Thymus (tissue), 11 donors: ENCODE measurements around the gene ADAMTS3. TPM values are rescaled to one million over a fixed set of nuclear protein-coding genes. Genes with fewer than 3 reads are reported as not detected.

Source experiments
- DNase-seq, 9 donors: peaks; one replicate each; pipeline ENCODE4 v3.0.0-alpha.2; 2013; ENCODE audit warnings: low spot score in 9 of 9, low read depth in 6 of 9, missing footprints in 1 of 9
- H3K27ac ChIP-seq, 2 donors: one replicate each; pipeline ENCODE4 v1.5.1; 2013; ENCODE audit warnings: control low read depth in 1 of 2, low read depth in 1 of 2, low read length in 1 of 2, mild to moderate bottlenecking in 1 of 2, moderate library complexity in 1 of 2
- H3K27me3 ChIP-seq, 2 donors: one replicate each; pipeline ENCODE4 v1.5.1; 2013; ENCODE audit warnings: low read length in 1 of 2; ENCODE audit not compliant: control insufficient read depth in 2 of 2, insufficient read depth in 1 of 2
- H3K36me3 ChIP-seq, 2 donors: one replicate each; pipeline ENCODE4 v1.5.1; 2013; ENCODE audit warnings: low read length in 1 of 2, mild to moderate bottlenecking in 1 of 2, moderate library complexity in 1 of 2; ENCODE audit not compliant: control insufficient read depth in 2 of 2, insufficient read depth in 2 of 2
- H3K4me1 ChIP-seq, 2 donors: one replicate each; pipeline ENCODE4 v1.5.1; 2013; ENCODE audit warnings: low read length in 2 of 2; ENCODE audit not compliant: control insufficient read depth in 2 of 2, insufficient read depth in 2 of 2
- H3K4me3 ChIP-seq, 2 donors: one replicate each; pipeline ENCODE4 v1.5.1; 2013; ENCODE audit warnings: low read length in 2 of 2, control low read depth in 1 of 2, mild to moderate bottlenecking in 1 of 2
- H3K9me3 ChIP-seq, 2 donors: one replicate each; pipeline ENCODE4 v1.5.1; 2013; ENCODE audit warnings: low read length in 1 of 2, mild to moderate bottlenecking in 1 of 2; ENCODE audit not compliant: control insufficient read depth in 2 of 2, insufficient read depth in 1 of 2
- WGBS: extraction: QIAGEN DNeasy Blood & Tissue Kit; methylation state at CpG from one replicate; pipeline ENCODE4 v1.1.7; 2013; 5-methylcytosine and 5-hydroxymethylcytosine counted together
- polyA plus RNA-seq: library from polyadenylated mRNA; stranded (reverse); fragments of 200-250 nt; gene quantifications from one replicate; pipeline ENCODE4 v1.2.3, GENCODE V29; 2013
- total RNA-seq: library from RNA; stranded (reverse); fragments of 120-200 nt; gene quantifications from one replicate; pipeline ENCODE4 v1.2.4, GENCODE V29; 2013
- donor health status: healthy.

Gene ADAMTS3
- total and polyA plus RNA-seq, 2 donors = 1.1 to 1.8 TPM

GRCh38 chr4:72383439-72383838 is 185.6 kb downstream of the ADAMTS3 start:
- Histone ChIP-seq H3K4me1 (no peaks in the 10 kb centered on the region), H3K4me3 (no peak overlapping the region), H3K36me3 (no peaks in the 10 kb centered on the region), H3K27ac (no peak overlapping the region), H3K9me3 (no peaks in the 10 kb centered on the region), H3K27me3 (no peaks in the 10 kb centered on the region)
- DNase-seq = no peak
- WGBS = 96% methylated on average over 3 of the region's 3 CpGs

GRCh38 chr4:72378901-72379300 is 190.1 kb downstream of the ADAMTS3 start:
- Histone ChIP-seq H3K36me3 (no peaks in the 10 kb centered on the region), H3K4me3 (no peak overlapping the region), H3K27ac (no peak overlapping the region), H3K27me3 (no peaks in the 10 kb centered on the region), H3K4me1 (no peaks in the 10 kb centered on the region), H3K9me3 (no peaks in the 10 kb centered on the region)
- no peak for DNase-seq
- WGBS = 91% methylated on average over 2 of the region's 2 CpGs

GRCh38 chr4:72377491-72378194 is 191.4 kb downstream of the ADAMTS3 start:
- DNase-seq = no peak
- no peak overlapping the region for H3K27ac ChIP-seq
- no peaks in the 10 kb centered on the region for H3K36me3 ChIP-seq
- no peak overlapping the region for H3K4me3 ChIP-seq
- H3K9me3 ChIP-seq = no peaks in the 10 kb centered on the region
- H3K27me3 ChIP-seq = no peaks in the 10 kb centered on the region
- no peaks in the 10 kb centered on the region for H3K4me1 ChIP-seq
- 94% methylated on average over 5 of the region's 5 CpGs for WGBS

GRCh38 chr4:72376901-72377300 is 192.1 kb downstream of the ADAMTS3 start:
- H3K4me1 ChIP-seq = no peaks in the 10 kb centered on the region
- H3K27ac ChIP-seq = no peak overlapping the region
- H3K4me3 ChIP-seq = no peak overlapping the region
- H3K27me3 ChIP-seq = no peaks in the 10 kb centered on the region
- no peak for DNase-seq
- no peaks in the 10 kb centered on the region for H3K36me3 ChIP-seq
- no peaks in the 10 kb centered on the region for H3K9me3 ChIP-seq

DNA sequence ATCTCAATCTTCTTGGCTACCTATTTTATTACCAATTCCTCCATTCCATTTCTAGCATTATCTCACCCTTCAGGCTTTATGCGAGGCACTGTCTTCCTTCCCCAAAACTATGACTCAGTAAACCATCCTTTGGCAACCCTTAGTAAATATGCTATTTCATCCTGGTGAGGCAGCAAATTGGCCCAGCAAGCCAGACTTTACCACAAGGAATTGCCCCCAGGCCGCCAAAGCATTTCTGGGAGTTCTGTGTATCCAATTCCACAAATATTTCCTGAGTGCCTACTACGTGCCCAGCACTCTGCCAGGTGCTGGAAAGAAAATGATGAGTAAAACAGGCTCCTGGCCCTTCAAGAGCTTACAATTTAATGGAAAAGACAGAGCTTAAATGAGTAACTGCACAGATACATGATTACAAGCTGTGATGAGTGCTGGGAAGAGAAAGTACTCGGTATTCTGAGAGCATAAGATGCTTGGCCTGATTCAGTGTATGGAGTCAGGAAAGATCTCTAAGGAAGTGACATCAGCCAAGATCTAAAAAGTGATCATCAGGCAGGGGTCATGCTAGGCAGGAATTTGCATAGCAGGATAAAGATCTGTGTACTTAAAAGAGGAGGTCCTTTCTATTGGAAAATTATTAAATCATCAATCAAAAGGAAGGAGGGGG is 193.8 kb downstream of the ADAMTS3 start:
- 54% methylated on average over 4 of the region's 4 CpGs for WGBS
- no peak for DNase-seq
- Histone ChIP-seq H3K36me3 (no peaks in the 10 kb centered on the region), H3K4me3 (no peak overlapping the region), H3K4me1 (no peaks in the 10 kb centered on the region), H3K27ac (no peak overlapping the region), H3K9me3 (no peaks in the 10 kb centered on the region), H3K27me3 (no peaks in the 10 kb centered on the region)

DNA sequence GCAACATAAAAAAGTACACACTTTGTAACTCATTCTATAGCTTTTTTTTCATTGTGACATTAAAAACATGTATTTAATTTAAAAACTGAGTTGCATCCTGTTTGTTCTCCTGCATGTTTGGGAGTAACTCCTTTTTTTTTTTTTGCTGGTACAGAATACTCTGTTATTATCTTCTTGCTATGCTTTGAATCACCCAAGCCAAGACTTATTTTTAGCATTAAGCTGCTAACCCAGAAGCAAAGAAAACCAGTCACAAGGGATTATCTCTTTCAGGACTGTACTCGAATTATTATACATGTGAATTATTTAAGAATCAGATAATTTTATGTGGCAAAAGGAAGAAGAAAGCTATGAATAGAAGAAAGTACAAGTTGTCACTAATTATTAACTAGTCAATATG is 194.9 kb downstream of the ADAMTS3 start:
- no peak for DNase-seq
- Histone ChIP-seq H3K27ac (no peak overlapping the region), H3K27me3 (no peaks in the 10 kb centered on the region), H3K36me3 (no peaks in the 10 kb centered on the region), H3K4me3 (no peak overlapping the region), H3K9me3 (no peaks in the 10 kb centered on the region), H3K4me1 (no peaks in the 10 kb centered on the region)
- WGBS = 86% methylated on average over 1 of the region's 1 CpG

GRCh38 chr4:72366601-72367000 is 202.4 kb downstream of the ADAMTS3 start:
- DNase-seq = no peak
- Histone ChIP-seq H3K4me3 (no peak overlapping the region), H3K4me1 (no peaks in the 10 kb centered on the region), H3K27me3 (no peaks in the 10 kb centered on the region), H3K36me3 (no peaks in the 10 kb centered on the region), H3K9me3 (no peaks in the 10 kb centered on the region), H3K27ac (no peak overlapping the region)

- H3K9me3 ChIP-seq = no peaks in the 10 kb centered on the region
- WGBS = 98% methylated on average over 4 of the region's 4 CpGs
- no peaks in the 10 kb centered on the region for H3K4me1 ChIP-seq
- H3K4me3 ChIP-seq = no peak overlapping the region
- no peaks in the 10 kb centered on the region for H3K27me3 ChIP-seq
- no peaks in the 10 kb centered on the region for H3K36me3 ChIP-seq
- no peak for DNase-seq
- H3K27ac ChIP-seq = no peak overlapping the region
Observed at GRCh38 chr4:72365981-72366380, 203.0 kb downstream of the ADAMTS3 start.

DNA sequence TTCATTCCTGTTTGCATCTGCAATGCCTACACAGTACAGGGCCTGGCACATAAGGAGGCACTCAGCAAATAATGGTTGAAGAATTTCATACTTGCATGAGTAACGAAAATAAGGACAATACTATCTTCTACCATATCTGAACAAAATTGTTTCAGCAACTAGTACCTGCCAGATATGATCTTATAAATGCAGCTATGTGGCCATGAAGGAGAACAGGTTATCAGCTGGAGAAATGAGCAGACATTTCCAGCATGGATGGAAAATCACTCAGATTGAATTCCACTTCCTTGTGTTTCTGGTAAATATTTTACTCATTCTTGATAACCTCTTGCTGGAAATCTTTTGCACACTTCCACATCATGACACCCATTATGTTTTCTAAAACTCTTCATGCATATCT is 204.0 kb downstream of the ADAMTS3 start:
- WGBS = 88% methylated on average over 1 of the region's 1 CpG
- Histone ChIP-seq H3K4me3 (no peak overlapping the region), H3K4me1 (no peaks in the 10 kb centered on the region), H3K27ac (no peak overlapping the region), H3K36me3 (no peaks in the 10 kb centered on the region), H3K27me3 (no peaks in the 10 kb centered on the region), H3K9me3 (no peaks in the 10 kb centered on the region)
- no peak for DNase-seq
